Iris pigment epithelial cell (primary cell): Measurements from ENCODE around the gene MATK.

Experiments
- DNase-seq: peaks from one replicate; pipeline ENCODE4 v3.0.0-alpha.2; 2011; ENCODE audit warnings: low read depth

The MATK gene

DNA sequence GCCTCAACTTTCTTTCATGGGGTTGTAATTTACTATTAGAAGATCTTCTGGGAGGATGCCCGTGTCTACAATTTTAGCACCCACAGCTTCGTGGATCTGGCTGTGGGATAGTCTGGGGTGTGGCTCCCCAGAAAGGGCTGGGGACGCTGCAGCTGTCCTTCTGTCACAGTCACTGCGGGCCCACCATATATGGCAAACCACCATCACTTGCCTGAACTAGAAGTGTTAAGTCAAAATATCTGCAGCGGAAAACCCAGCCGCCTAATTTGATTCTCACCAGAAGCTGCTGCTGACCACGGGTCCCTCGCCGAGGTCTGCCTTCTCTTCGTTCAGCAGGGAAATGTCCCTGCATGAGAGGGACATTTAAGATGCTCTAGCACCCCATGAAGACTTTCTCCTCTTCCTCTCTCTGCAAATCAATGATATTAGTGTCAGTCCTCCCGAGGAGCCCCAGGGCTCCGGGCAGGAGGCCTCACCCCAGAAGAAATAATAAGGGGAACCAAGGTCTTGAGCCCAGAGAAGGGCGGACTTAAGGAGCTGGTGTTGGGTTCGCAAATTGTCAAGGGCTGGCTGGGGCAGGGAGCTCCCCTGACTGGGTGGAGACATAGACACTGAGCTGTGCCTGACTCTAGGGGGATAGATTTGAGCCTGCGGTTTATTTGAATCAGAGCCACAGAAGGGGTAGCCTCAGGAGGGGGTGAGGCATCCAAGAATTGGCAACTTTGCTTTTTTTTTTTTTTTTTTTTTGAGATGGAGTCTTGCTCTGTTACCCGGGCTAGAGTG lies 3.0 kb upstream of the MATK start:
- DNase-seq = no peak

DNA sequence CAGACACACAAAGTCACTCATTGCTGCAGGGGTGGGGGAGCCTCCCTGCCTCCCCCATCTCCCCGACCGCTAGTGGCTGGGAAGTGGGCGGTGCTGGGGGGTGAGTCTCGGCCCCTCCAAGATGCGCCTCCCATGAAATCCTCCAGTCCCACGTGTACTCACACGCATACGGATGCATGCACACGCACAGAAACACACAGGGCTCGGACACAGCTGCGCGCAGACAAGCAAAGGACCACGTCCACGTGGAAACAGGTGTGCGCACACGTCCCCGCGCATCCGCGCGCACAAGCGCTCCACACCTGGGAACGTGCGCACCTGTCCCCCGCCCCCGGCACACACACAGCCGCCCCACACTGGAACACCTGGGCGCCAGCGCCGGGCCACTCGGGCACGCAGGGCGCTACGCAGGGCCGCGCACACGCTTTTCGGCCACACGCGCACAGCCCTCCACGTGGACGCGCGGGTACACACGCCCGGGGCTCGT lies 687 bp downstream of the MATK start:
- no peak for DNase-seq

- DNase-seq = no peak
Measured at GRCh38 chr19:3784607-3785450, 1.4 kb downstream of the MATK start.

GRCh38 chr19:3783660-3784584 lies 2.3 kb downstream of the MATK start:
- DNase-seq = no peak

DNA sequence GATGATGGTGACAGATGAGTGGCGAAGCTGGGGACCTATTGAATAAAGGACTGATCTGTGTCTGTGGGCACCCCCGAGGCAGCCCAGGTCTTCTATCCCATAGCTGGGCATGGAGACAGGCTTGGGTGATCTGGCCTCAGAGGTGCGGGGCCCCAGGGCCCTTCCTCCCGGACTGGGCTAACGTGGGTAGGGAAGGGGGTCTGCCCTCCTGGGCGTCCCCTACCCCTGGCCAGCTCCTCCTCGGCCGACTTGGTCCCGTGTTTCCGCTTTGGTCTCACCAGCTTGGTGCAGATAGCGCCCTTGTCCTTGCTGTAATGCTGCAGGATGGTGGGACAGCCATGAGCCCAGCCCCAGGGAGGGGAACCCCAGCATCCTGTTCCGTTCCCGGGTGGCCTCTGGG lies 3.3 kb downstream of the MATK start:
- no peak for DNase-seq

GRCh38 chr19:3782330-3782729 lies 3.9 kb downstream of the MATK start:
- no peak for DNase-seq

DNA sequence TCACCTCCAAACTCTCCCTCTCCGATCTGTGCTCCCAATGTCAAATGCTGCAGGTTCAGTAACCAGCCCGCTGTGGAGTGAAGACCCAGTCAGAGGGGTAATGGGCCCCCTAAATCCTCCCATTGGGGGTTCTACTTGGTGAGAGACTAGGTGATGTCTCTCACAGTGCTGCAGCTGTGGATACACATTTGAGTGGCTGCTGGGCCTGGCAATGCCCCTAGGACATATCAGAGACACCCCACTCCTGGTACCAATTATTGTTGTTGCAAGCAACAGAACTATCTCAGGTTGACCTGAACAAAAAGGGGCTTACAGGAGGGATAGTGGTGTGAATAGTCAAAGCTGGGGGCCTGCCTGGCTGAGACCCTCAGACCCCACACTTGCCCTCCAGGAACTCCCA lies 4.6 kb downstream of the MATK start:
- DNase-seq = no peak

DNA sequence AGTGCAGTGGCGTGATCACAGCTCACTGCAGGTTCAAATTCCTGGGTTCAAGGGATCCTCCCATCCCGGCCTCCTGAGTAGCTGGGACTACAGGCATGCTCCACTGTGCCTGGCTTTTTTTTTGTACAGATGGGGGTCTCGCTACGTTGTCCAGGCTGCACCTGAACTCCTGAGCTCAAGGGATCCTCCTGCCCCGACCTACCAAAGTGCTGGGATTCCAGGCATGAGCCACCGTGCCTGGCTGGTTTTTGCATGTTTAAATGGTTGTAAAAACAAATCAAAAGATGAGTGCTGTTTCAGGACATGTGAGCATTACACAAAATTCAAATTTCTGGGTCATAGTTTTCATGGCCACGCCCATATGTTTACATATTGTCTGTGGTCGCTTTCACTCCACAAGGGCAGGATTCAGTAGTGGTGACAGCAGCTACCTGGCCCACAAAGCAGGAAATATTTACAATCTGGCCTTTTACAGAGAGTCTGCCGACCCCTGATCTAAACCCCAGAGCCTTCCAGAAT lies 5.3 kb downstream of the MATK start:
- no peak for DNase-seq

DNA sequence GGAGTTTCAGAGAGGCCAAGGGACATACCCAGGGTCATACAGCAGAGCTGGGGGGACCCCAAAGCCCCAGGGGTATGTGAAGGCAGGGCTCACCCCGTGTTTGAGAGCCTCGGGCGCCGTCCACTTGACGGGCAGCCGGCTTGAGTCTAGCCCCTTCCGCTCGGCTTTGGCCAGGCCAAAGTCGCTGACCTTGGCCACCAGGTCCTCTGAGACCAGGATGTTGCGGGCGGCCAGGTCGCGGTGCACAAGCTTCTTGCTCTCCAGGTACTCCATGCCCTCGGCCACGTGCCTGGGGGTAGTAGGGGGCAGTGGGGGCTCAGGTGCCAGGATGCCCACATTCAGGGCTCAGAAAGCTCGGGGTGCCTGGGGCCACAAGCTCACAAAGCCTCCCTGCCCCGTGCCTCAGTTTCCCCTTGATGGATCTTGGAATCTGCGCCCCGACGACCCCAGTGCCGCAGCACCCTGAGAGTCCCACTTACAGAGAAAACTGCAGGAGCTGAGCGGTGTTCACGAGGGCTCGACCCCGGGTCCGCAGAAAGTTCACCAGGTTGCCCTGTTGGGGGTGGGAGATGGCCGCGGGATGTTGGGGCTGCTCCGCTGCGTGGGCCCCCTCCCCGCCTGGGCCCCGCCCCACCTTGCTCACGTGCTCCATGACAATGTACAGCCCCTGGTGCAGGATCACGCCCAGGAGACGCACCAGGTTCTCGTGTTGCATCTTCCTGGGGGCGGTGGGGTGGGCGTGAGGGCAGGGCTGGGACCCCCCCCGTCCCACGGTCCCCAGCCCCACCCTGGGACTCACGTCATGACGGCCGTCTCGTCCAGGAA lies 7.1 kb downstream of the MATK start:
- DNase-seq = no peak

GRCh38 chr19:3778104-3778867 lies 7.9 kb downstream of the MATK start:
- no peak for DNase-seq

- no peak for DNase-seq
Measured at GRCh38 chr19:3776479-3777040, 9.6 kb downstream of the MATK start.

- DNase-seq = no peak
Measured at GRCh38 chr19:3775831-3776230, 10.3 kb downstream of the MATK start.

GRCh38 chr19:3775374-3775711 lies 10.8 kb downstream of the MATK start:
- no peak for DNase-seq

GRCh38 chr19:3774621-3775373 lies 11.4 kb downstream of the MATK start:
- no peak for DNase-seq

- no peak for DNase-seq
Measured at GRCh38 chr19:3773814-3774515, 12.2 kb downstream of the MATK start.

- DNase-seq = no peak
Measured at GRCh38 chr19:3771906-3772455, 14.2 kb downstream of the MATK start, which contains the start of gene RAX2. TSS of gene RAX2 (minus strand) at chr19:3772228. CDS start at chr19:3771742, 486 bp downstream.

DNA sequence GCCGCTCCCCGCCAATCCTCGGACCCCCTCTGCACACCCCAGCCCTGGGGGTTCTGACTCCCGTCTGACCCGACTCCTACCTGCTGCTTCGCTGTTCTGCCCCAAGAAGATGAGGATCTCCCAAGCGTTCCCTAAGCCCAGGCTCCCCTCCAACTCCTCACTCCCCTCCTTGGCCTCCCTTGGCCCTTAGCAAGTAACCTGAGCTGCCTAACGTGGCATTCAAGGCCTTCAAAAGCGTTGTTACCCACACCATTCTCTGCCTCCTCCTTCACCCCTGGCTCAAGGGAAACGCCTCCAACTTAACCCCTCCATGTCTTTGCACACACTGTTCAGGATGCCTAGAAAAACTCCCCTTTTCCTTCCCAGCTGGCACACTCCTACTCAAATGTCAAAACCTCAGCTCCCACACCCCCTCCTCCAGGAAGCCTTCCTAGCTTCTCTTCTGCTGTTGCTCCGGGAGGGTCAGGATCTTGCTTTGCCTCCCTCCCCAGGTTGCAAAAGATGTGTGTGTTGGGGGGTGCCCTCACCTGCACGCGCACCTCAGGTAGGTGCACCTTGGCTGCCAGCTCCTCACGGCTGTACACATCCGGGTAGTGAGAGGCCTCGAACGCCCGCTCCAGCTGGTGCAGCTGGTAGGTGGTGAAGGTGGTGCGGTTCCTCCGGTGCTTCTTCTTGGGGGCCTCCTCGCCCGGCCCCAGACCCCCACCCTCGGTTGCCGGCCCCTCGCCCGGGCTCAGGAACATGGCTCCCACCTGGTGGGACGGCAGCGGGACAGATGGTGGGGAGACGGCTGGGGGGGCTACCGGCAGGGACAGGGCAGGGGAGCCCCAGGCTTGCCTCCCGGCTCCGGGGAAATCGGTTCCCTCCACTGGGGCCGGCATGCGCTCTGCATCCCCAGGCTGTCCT lies 14.9 kb downstream of the MATK start:
- DNase-seq = no peak
